Gastroesophageal sphincter (tissue), 4 donors: ENCODE data around the gene DCTN3. TPM values are rescaled to one million over a fixed set of nuclear protein-coding genes. Genes with fewer than 3 reads are reported as not detected.
A peak's percentile ranks its signal among the peaks of the same experiment; 100 is the strongest.

ENCODE experiments used
- ATAC-seq: fragments of 150-250 bp; one replicate; pipeline ENCODE4 v1.9.1; 2016; ENCODE audit warnings: mild to moderate bottlenecking, moderate library complexity
- H3K27ac ChIP-seq, 4 donors: fragments of 200-600 bp; sonication (generic) in 3 of 4; 1 replicate in 3 of 4; 2 replicates in 1 of 4; pipeline ENCODE4 v1.5.1; 2016 to 2019
- H3K27me3 ChIP-seq: fragments of 200-600 bp; sonication (generic); one replicate; pipeline ENCODE4 v1.5.1; 2019
- H3K36me3 ChIP-seq, 2 donors: fragments of 200-600 bp; sonication (generic); one replicate each; pipeline ENCODE4 v1.5.1; 2019; ENCODE audit warnings: control low read depth in 1 of 2
- H3K4me1 ChIP-seq, 3 donors: fragments of 200-600 bp; sonication (generic); 1 replicate in 2 of 3; 2 replicates in 1 of 3; pipeline ENCODE4 v1.5.1; 2016 to 2019; ENCODE audit warnings: control low read depth in 2 of 3
- H3K4me3 ChIP-seq, 2 donors: fragments of 200-600 bp; sonication (generic); one replicate each; pipeline ENCODE4 v1.5.1; 2019; ENCODE audit warnings: mild to moderate bottlenecking in 1 of 2, moderate library complexity in 1 of 2
- H3K9me3 ChIP-seq, 3 donors: fragments of 200-600 bp; sonication (generic); one replicate each; pipeline ENCODE4 v1.5.1; 2017 to 2019; ENCODE audit warnings: control low read depth in 2 of 3
- CTCF ChIP-seq, 4 experiments: fragments of 200-600 bp in 2 of 4; fragments of 450-650 bp in 2 of 4; sonication (generic) in 1 of 4; IDR thresholded peaks; one replicate each; pipeline ENCODE4 v1.5.1; 2017 to 2019; ENCODE audit warnings: antibody characterized with exemption in 4 of 4, mild to moderate bottlenecking in 2 of 4, moderate library complexity in 2 of 4
- EP300 ChIP-seq: sonication (generic); formaldehyde crosslinking; IDR thresholded peaks from one replicate; pipeline ENCODE4 v1.6.1; 2017; ENCODE audit warnings: antibody characterized with exemption, mild to moderate bottlenecking
- POLR2A ChIP-seq, 2 donors: fragments of 450-650 bp; IDR thresholded peaks; one replicate each; pipeline ENCODE4 v1.6.1; 2017; ENCODE audit warnings: antibody characterized with exemption in 2 of 2, mild to moderate bottlenecking in 2 of 2, moderate library complexity in 1 of 2
- POLR2AphosphoS5 ChIP-seq: sonication (generic); formaldehyde crosslinking; IDR thresholded peaks from one replicate; pipeline ENCODE4 v1.6.1; 2017; ENCODE audit warnings: antibody characterized with exemption
- WGBS, 2 donors: methylation state at CpG; one replicate each; pipeline ENCODE4 v1.1.5; 2018; ENCODE audit warnings: low coverage in 1 of 2; 5-methylcytosine and 5-hydroxymethylcytosine counted together
- total RNA-seq, 4 donors: library from RNA; depleted of rRNA; stranded (reverse); fragments of >200 nt; gene quantifications; one replicate each; pipeline ENCODE4 v1.1.0, GENCODE V29; 2016

Gene DCTN3
- total RNA-seq, 4 donors from 2014 or later, result 80.5 to 136 (median 98.7) TPM

- Histone ChIP-seq H3K27me3 (no peaks in the 10 kb centered on the region), H3K9me3 (no peaks in the 10 kb centered on the region), H3K4me1 (no peaks in the 10 kb centered on the region), H3K27ac (no peak overlapping the region), H3K36me3 (no peaks in the 10 kb centered on the region), H3K4me3 (no peak overlapping the region)
- TF ChIP-seq EP300 (no peak), CTCF (IDR thresholded peaks at IDR 0.05) (no peak), POLR2AphosphoS5 (no peak), POLR2A (IDR thresholded peaks at IDR 0.05) (no peak)
- WGBS, 2 donors, result 66 to 90% methylated on average over 3 to 4 of the region's 6 CpGs
- ATAC-seq, result no peak
Observed at GRCh38 chr9:34601937-34602573, 18.2 kb downstream of the DCTN3 start.

GRCh38 chr9:34600908-34601307 is 19.4 kb downstream of the DCTN3 start:
- Histone ChIP-seq H3K27me3 (peaks cover 6% of the 10 kb centered on the region), H3K4me3 (no peak overlapping the region), H3K36me3 (no peaks in the 10 kb centered on the region), H3K4me1 (no peaks in the 10 kb centered on the region), H3K9me3 (no peaks in the 10 kb centered on the region), H3K27ac (no peak overlapping the region)
- ATAC-seq, result no peak
- WGBS, 2 donors, result 0% methylated on average over 1 of the region's 1 CpG; no CpG with 5 or more reads in 1 of the 2 donors
- TF ChIP-seq POLR2A (IDR thresholded peaks at IDR 0.05), result no peak
- no peak for TF ChIP-seq POLR2AphosphoS5
- no peak for TF ChIP-seq CTCF (IDR thresholded peaks at IDR 0.05)
- no peak for TF ChIP-seq EP300

- peaks cover 7% of the 10 kb centered on the region for H3K27me3 ChIP-seq
- H3K9me3 ChIP-seq, result no peaks in the 10 kb centered on the region
- TF ChIP-seq EP300 (no peak), POLR2A (IDR thresholded peaks at IDR 0.05) (no peak), POLR2AphosphoS5 (no peak), CTCF (IDR thresholded peaks at IDR 0.05) (no peak)
- H3K27ac ChIP-seq, result no peak overlapping the region
- no peak for ATAC-seq
- H3K4me3 ChIP-seq, result no peak overlapping the region
- WGBS, 2 donors, result 43 to 50% methylated on average over 1 of the region's 1 CpG
- peaks cover 0 to 4% (median 0%) of the 10 kb centered on the region in 3 donors for H3K4me1 ChIP-seq
- no peaks in the 10 kb centered on the region for H3K36me3 ChIP-seq
Observed at GRCh38 chr9:34599546-34599945, 20.7 kb downstream of the DCTN3 start.

- H3K4me3 ChIP-seq, result no peak overlapping the region
- WGBS, 2 donors, result 22 to 38% methylated on average over 6 to 8 of the region's 9 CpGs
- no peak for TF ChIP-seq POLR2AphosphoS5
- TF ChIP-seq POLR2A (IDR thresholded peaks at IDR 0.05), result no peak
- no peak for TF ChIP-seq CTCF (IDR thresholded peaks at IDR 0.05)
- TF ChIP-seq EP300, result no peak
- H3K36me3 ChIP-seq, result no peaks in the 10 kb centered on the region
- no peak for ATAC-seq
- H3K4me1 ChIP-seq, result peaks cover 0 to 57% (median 23%) of the 10 kb centered on the region in 3 donors
- H3K27ac ChIP-seq, result peak overlapping the region in 2 of 4 donors; percentile 62 to 69
- no peaks in the 10 kb centered on the region for H3K9me3 ChIP-seq
- H3K27me3 ChIP-seq, result peaks cover 56% of the 10 kb centered on the region
Observed at GRCh38 chr9:34594177-34594576, 26.1 kb downstream of the DCTN3 start.
